Omental fat pad (tissue), 4 donors: ENCODE results near the gene MEI1. TPM values are rescaled to one million over a fixed set of nuclear protein-coding genes. Genes with fewer than 3 reads are reported as not detected.
"Not testable (repeated sequence)": the region's sequence is repeated elsewhere in the genome, so short reads cannot be mapped to it uniquely, and the experiment has no call there.

ENCODE experiments used
- ATAC-seq: fragments of 150-250 bp; one replicate; pipeline ENCODE4 v1.9.1; 2016; ENCODE audit warnings: mild to moderate bottlenecking, moderate library complexity; ENCODE audit not compliant: low FRiP score
- DNase-seq: peaks from one replicate; pipeline ENCODE4 v3.0.0-alpha.2; 2019; ENCODE audit warnings: low spot score
- total RNA-seq, 4 donors: library from RNA; depleted of rRNA; stranded (reverse); fragments of >200 nt; gene quantifications; one replicate each; pipeline ENCODE4 v1.1.0, GENCODE V29; 2016
- TF ChIP-seq, protein P1 (sequence below), 3 donors: fragments of 450-650 bp; IDR thresholded peaks; one replicate each; pipeline ENCODE4 v1.5.1; 2016 to 2017; ENCODE audit warnings: antibody characterized with exemption in 3 of 3, mild to moderate bottlenecking in 3 of 3, moderate library complexity in 2 of 3

The MEI1 gene
- total RNA-seq, 4 donors from 2014 or later, result 2.3 to 16.9 (median 2.6) TPM

DNA sequence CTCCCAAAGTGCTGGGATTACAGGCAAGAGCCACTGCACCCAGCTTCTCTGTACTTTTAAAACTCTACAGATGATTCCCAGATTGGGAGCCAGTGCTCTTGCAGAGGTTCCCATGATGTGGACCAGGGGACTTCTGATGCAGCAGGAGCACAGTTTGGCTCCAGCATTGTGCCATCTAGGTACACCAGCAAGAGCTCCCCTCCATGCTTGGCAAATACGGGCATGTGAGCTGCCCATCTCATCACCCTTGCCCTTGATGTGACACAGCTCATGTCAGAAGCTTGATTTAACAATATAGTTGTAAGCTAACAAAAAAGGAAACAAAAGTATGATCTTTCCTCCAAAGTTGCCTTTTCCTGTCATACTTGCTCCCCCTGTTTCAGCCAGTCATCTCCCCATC is 39.4 kb upstream of the MEI1 start:
- TF ChIP-seq, protein P1, sequence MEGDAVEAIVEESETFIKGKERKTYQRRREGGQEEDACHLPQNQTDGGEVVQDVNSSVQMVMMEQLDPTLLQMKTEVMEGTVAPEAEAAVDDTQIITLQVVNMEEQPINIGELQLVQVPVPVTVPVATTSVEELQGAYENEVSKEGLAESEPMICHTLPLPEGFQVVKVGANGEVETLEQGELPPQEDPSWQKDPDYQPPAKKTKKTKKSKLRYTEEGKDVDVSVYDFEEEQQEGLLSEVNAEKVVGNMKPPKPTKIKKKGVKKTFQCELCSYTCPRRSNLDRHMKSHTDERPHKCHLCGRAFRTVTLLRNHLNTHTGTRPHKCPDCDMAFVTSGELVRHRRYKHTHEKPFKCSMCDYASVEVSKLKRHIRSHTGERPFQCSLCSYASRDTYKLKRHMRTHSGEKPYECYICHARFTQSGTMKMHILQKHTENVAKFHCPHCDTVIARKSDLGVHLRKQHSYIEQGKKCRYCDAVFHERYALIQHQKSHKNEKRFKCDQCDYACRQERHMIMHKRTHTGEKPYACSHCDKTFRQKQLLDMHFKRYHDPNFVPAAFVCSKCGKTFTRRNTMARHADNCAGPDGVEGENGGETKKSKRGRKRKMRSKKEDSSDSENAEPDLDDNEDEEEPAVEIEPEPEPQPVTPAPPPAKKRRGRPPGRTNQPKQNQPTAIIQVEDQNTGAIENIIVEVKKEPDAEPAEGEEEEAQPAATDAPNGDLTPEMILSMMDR (IDR thresholded peaks at IDR 0.05), result no peak
- ATAC-seq (no peak), DNase-seq (no peak)

DNA sequence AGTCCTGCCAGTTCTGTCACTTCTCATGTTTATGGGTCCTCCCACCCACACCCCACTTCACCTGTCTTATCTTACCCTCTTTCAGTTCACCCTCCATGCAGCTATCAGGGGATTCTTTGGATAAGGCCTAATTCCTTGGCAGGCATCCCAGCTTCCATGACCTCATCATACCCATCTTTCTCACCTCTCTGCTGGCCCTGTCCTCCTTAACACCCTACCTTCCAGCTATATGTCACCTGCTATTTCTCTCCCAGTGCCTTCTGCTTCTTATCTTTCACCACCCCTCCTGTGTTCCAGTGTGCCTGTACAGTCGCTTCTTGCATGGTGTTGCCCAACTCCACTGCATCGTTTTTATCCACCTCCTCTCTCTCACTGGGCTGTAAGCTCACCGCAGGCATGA is 38.9 kb upstream of the MEI1 start:
- DNase-seq, result no peak
- TF ChIP-seq, protein P1 (IDR thresholded peaks at IDR 0.05), result no peak
- ATAC-seq, result peak; percentile 30

DNA sequence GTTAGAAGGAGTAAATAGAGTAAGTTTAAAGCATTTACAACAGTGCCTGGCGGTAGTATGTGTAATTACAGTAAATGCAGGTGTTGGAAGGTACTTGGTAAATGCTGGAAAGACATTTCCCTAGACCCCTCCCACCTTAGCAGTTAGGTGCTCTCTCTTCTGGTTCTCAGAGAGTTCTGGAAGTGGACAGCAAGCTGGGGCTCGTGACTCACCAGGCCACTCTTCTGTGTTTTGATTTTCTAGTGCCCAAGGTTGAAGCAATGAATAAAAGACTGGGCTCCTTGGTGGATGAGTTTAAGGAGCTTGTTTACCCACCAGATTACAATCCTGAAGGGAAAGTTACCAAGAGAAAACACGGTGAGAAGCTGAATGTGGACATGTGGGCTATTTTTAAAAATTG is 38.2 kb upstream of the MEI1 start:
- ATAC-seq, result no peak
- TF ChIP-seq, protein P1 (IDR thresholded peaks at IDR 0.05), result no peak
- DNase-seq, result no peak

DNA sequence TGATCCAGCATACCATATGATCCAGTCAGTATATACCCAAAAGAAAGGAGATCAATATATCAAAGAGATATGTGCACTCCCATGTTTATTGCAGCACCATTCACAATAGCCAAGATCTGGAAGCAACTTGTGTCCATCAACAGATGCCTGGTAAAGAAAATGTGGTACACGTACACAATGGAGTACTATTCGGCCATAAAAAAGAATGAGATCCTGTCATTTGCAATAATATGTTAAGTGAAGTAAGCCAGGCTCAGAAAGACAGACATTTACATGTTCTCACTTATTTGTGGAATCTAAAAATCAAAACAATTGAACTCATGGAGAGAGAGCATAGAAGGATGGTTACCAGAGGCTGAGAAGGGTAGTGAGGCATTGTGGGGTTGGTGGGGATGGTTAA is 37.6 kb upstream of the MEI1 start:
- DNase-seq (no peak), ATAC-seq (no peak)
- TF ChIP-seq, protein P1 (IDR thresholded peaks at IDR 0.05), result no peak

DNA sequence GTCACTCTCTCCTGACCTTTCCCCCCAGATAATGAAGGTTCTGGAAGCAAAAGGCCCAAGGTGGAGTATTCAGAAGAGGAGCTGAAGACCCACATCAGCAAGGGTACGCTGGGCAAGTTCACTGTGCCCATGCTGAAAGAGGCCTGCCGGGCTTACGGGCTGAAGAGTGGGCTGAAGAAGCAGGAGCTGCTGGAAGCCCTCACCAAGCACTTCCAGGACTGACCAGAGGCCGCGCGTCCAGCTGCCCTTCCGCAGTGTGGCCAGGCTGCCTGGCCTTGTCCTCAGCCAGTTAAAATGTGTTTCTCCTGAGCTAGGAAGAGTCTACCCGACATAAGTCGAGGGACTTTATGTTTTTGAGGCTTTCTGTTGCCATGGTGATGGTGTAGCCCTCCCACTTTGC is 35.7 kb upstream of the MEI1 start:
- DNase-seq, ATAC-seq: not testable (repeated sequence)

DNA sequence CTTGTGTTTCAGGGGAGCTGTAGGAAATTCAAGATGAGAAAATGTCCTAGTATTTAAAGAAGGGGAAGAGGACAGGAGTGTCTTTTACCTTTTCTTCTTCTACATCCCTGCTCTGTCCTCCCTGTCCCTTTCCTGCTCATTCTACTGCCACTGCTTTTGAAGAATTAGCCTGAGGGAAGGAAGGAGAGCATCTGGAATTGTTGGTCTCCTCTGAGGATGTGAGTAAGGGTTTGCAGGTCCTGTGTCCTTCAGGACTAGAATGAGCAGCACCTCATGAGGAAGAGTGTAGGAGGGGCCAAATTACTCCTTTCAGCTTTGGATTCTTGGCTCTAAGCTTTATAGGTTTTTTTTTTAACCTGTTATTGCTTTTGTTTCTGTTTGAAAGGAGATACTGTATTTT is 34.8 kb upstream of the MEI1 start:
- ATAC-seq, result no peak
- TF ChIP-seq, protein P1 (IDR thresholded peaks at IDR 0.05), result no peak

DNA sequence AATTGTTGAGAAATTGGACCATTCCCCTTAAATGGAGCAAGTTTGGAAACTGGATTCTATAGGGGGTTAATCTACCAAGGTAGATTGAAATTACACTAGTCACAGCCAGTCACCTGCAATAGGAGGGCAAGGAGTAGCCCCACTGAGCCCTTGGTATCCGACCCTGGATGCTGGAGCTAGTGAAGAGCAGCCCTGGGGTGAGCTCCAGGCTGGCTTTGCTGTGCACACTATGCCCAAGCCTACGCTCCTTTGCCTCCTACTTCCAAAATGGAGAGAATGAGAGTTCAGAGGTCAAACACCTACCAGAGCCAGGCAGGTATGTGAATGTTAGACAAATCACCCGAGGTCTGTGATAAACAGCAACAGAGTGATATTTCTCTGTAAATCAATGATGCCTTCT is 34.4 kb upstream of the MEI1 start:
- TF ChIP-seq, protein P1 (IDR thresholded peaks at IDR 0.05), result no peak
- no peak for DNase-seq
- no peak for ATAC-seq

More for the DNA sequence above, 34.8 kb upstream of the MEI1 start:
- no peak for DNase-seq
